Activated CD4-positive, alpha-beta memory T cell treated with anti-CD3 and anti-CD28 coated beads, Interleukin-2, amount 10 ng/mL, durations not matched to agents 7 days and 5 days (primary cell): ENCODE measurements around the gene ALS2. TPM values are rescaled to one million over a fixed set of nuclear protein-coding genes. Genes with fewer than 3 reads are reported as not detected.

Experiments used
- CTCF ChIA-PET: fragments of 350-600 bp; sonication (Branson Sonifier 250); formaldehyde crosslinking; loops from one replicate; lab custom pipeline; 2021; ENCODE audit warnings: antibody characterized with exemption, inconsistent platforms; lab: Charles Lee
- POLR2A ChIA-PET: fragments of 350-600 bp; sonication (Branson Sonifier 250); formaldehyde crosslinking; loops from one replicate; lab custom pipeline; 2021; ENCODE audit warnings: antibody characterized with exemption; lab: Charles Lee
- DNase-seq: peaks from one replicate; pipeline ENCODE4 v3.0.0-alpha.2; 2020
- H3K27ac Mint-ChIP-seq: one replicate; pipeline ENCODE4 v1.8.0; 2021; ENCODE audit warnings: mild to moderate bottlenecking, mixed read lengths
- H3K27me3 Mint-ChIP-seq: one replicate; pipeline ENCODE4 v1.8.0; 2021; ENCODE audit warnings: mixed read lengths
- H3K36me3 Mint-ChIP-seq: one replicate; pipeline ENCODE4 v1.8.0; 2021; ENCODE audit warnings: low read depth, mixed read lengths
- H3K4me1 Mint-ChIP-seq: one replicate; pipeline ENCODE4 v1.8.0; 2021; ENCODE audit warnings: mixed read lengths
- H3K4me3 Mint-ChIP-seq: one replicate; pipeline ENCODE4 v1.8.0; 2021; ENCODE audit warnings: mild to moderate bottlenecking, mixed read lengths
- H3K9me3 Mint-ChIP-seq: one replicate; pipeline ENCODE4 v1.8.0; 2021; ENCODE audit warnings: mixed read lengths
- total RNA-seq, 2 experiments: library from RNA; stranded (reverse); gene quantifications; one replicate each; pipeline ENCODE4 v1.2.3, GENCODE V29; 2021

The ALS2 gene
- total RNA-seq, 2 experiments from 2014 or later, result 13.3 to 13.5 TPM

DNA sequence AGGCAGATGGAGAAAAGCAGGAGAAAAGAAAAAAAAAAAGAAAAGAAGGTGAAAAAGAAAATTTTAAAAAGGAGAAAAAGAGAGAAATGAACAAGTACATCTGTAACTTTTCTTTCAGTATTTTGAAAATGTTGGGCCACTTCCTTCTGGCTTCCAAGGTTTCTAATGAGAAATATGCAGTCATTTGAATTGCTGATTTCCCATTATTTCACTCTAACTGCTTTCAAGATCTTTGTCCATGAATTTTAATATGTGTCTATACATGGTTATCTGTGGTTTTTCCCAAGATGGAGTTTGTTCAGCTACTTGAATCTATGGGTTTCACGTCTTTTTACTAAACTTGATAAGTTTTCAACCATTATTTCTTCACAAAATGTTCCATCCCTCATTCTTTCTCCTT is 68.0 kb downstream of the ALS2 start:
- Mint-ChIP-seq H3K4me1 (no peaks in the 10 kb centered on the region), H3K27me3 (no peaks in the 10 kb centered on the region), H3K36me3 (peaks cover 18% of the 10 kb centered on the region), H3K4me3 (no peak overlapping the region), H3K27ac (no peak overlapping the region), H3K9me3 (no peaks in the 10 kb centered on the region)
- ChIA-PET CTCF (no interaction called here), POLR2A (no interaction called here)
- no peak for DNase-seq

DNA sequence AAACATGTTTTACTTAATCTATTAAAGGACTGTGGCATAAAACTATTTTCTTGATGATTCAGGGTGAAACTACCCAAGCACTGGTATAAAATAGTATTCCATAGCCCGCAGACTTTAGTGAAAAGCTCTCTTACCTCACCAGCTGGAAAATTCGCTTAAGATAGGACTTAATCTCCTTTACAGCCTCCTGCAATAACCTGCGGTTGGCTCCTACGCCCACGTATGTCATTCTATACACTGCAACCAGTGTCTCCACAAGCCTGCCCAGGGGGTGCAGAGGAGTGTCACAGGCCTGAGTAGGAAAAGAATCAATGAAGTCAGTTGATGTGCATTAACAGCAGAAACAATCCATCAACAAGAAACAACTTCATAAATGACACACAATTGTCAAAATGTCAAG is 71.0 kb downstream of the ALS2 start:
- Mint-ChIP-seq H3K36me3 (peaks cover 14% of the 10 kb centered on the region), H3K9me3 (no peaks in the 10 kb centered on the region), H3K4me3 (no peak overlapping the region), H3K27ac (no peak overlapping the region), H3K27me3 (no peaks in the 10 kb centered on the region), H3K4me1 (no peaks in the 10 kb centered on the region)
- POLR2A ChIA-PET, result no interaction called here
- CTCF ChIA-PET, result no interaction called here
- DNase-seq, result no peak

DNA sequence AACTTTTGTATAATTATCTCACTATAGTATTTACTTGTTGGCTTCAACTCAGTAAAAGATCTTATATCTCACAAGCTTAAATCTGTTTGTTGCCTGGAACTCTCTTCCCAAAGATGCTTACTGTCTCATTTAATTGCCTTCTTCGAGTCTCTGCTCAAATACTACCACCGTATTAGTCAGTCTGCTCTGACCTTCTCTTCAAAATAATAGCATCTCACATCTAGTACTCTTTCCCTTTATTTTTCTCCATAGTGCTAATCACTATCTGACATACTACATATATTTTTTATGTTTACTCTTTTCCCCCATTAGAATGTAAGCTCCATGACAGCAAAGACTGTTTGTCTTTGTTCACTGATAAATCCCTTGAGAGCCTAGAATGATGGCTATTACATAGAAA is 71.7 kb downstream of the ALS2 start:
- peaks cover 3% of the 10 kb centered on the region for H3K4me1 Mint-ChIP-seq
- CTCF ChIA-PET, result no interaction called here
- no peaks in the 10 kb centered on the region for H3K27me3 Mint-ChIP-seq
- H3K36me3 Mint-ChIP-seq, result peaks cover 14% of the 10 kb centered on the region
- H3K27ac Mint-ChIP-seq, result no peak overlapping the region
- no peaks in the 10 kb centered on the region for H3K9me3 Mint-ChIP-seq
- POLR2A ChIA-PET, result no interaction called here
- DNase-seq, result no peak
- H3K4me3 Mint-ChIP-seq, result no peak overlapping the region

DNA sequence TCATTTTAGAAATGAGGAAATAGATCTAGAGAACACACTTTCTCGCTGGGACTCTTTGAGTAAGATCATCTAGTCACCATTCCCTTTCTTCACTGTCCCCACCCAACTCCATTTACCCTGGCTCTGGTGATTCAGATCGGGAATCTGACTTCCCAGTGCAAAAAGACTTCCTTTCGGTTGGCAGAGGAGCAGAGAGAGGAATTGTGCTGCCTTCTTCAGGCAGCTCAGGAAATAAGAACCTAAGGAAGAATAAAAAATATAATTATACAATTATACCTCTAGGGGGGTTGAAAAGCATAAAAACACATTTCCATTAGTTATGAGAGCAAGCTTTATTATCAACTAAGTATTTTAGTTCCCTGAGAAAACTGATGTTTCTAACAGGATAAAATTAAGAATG is 73.0 kb downstream of the ALS2 start:
- Mint-ChIP-seq H3K27me3 (no peaks in the 10 kb centered on the region), H3K4me3 (no peak overlapping the region), H3K36me3 (peaks cover 10% of the 10 kb centered on the region), H3K27ac (no peak overlapping the region), H3K4me1 (peaks cover 3% of the 10 kb centered on the region), H3K9me3 (no peaks in the 10 kb centered on the region)
- ChIA-PET CTCF (no interaction called here), POLR2A (no interaction called here)
- no peak for DNase-seq

DNA sequence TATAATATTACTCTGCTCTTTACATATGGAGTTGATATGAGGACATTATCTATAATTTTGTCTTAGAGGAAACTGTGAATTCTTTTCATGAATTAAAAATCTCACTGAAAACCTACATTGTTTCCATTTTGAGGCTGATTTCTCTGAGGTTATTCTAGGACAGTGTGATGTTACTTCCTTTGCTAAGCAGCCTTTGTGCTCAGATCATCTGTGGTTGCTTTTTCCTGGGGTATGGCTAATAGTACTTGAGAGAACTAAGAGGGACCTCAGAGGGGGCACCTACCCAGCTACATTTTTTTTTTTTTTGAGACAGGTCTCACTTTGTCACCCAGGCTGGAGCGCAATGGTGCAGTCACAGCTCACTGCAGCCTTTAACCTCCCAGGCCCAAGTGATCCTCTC is 73.6 kb downstream of the ALS2 start:
- H3K9me3 Mint-ChIP-seq, result no peaks in the 10 kb centered on the region
- CTCF ChIA-PET, result no interaction called here
- POLR2A ChIA-PET, result no interaction called here
- peaks cover 3% of the 10 kb centered on the region for H3K4me1 Mint-ChIP-seq
- no peak for DNase-seq
- H3K4me3 Mint-ChIP-seq, result no peak overlapping the region
- no peaks in the 10 kb centered on the region for H3K27me3 Mint-ChIP-seq
- H3K27ac Mint-ChIP-seq, result no peak overlapping the region
- peaks cover 7% of the 10 kb centered on the region for H3K36me3 Mint-ChIP-seq

DNA sequence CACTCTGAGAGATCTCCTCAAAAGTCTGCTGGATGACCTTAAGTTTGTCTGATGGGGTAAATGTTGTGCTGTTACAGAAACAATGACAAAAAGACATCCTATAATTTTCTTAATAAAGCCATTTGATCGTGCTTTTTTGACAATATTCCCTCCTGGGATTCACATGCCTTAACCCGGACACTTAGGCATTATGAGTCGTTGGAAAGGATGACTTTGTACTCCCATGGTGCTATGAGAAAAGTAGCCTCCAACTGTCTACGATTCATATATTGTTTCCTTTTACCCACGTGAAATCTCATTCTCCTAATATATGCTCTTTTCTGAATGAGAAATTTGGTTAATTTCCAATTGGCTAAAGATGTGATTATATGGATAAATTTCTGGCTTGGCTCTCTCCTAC is 76.2 kb downstream of the ALS2 start:
- no peak for DNase-seq
- CTCF ChIA-PET, result no interaction called here

DNA sequence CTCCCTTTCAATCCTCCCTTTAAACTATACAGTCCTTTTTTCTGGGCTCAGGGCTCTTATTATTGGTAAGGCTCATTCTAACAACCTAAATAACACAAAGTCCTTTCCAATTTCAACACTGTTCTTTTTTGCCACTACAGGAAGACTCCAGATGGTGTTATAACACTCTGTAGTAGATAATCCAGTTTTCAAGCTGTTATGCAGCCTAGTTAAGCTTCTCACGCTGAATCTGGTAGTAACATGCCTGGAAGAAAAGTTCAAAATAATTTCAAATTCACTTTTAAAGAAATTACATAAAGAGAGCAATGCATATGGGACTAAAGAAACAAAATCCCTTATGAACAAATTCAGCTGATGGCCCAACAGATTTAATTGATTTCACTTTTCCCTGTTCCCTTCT is 79.1 kb downstream of the ALS2 start:
- H3K36me3 Mint-ChIP-seq, result peaks cover 7% of the 10 kb centered on the region
- ChIA-PET POLR2A (no interaction called here), CTCF (no interaction called here)
- no peaks in the 10 kb centered on the region for H3K9me3 Mint-ChIP-seq
- no peak for DNase-seq
- H3K4me3 Mint-ChIP-seq, result no peak overlapping the region
- no peak overlapping the region for H3K27ac Mint-ChIP-seq
- H3K27me3 Mint-ChIP-seq, result no peaks in the 10 kb centered on the region
- H3K4me1 Mint-ChIP-seq, result peaks cover 13% of the 10 kb centered on the region

More for the DNA sequence above, 76.2 kb downstream of the ALS2 start:
- H3K4me1 Mint-ChIP-seq, result peaks cover 3% of the 10 kb centered on the region
- POLR2A ChIA-PET, result no interaction called here
- H3K27ac Mint-ChIP-seq, result no peak overlapping the region
- no peak overlapping the region for H3K4me3 Mint-ChIP-seq
- H3K36me3 Mint-ChIP-seq, result peaks cover 7% of the 10 kb centered on the region
- no peaks in the 10 kb centered on the region for H3K27me3 Mint-ChIP-seq
- no peaks in the 10 kb centered on the region for H3K9me3 Mint-ChIP-seq

DNA sequence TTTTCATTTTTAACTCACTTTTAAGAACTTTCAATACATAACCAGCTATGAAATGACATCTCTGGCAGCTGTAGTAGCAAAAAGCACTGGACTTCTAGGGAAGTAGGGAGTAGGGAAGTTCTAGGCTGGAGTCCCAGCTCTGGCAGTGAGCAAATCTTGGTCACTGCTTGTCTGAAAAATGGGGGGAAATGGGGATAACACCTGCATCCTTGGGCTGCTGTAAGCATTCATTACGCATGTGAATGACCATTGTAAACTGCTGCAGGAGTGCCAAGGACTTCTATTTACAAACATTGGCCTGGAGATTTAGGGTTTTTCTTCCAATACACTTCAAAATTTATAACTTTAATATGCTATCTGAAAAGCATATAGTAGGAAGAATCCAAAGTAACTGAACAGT is 81.3 kb downstream of the ALS2 start:
- POLR2A ChIA-PET, result no interaction called here
- CTCF ChIA-PET, result interaction anchor here (1.1 kb wide), 1 partner anchor 81 kb away, joined by 3 read pairs; the partner anchor contains the start of gene ALS2
- H3K4me3 Mint-ChIP-seq, result no peak overlapping the region
- no peak overlapping the region for H3K27ac Mint-ChIP-seq
- peaks cover 13% of the 10 kb centered on the region for H3K4me1 Mint-ChIP-seq
- H3K9me3 Mint-ChIP-seq, result no peaks in the 10 kb centered on the region
- H3K27me3 Mint-ChIP-seq, result no peaks in the 10 kb centered on the region
- peaks cover 4% of the 10 kb centered on the region for H3K36me3 Mint-ChIP-seq
- DNase-seq, result no peak

DNA sequence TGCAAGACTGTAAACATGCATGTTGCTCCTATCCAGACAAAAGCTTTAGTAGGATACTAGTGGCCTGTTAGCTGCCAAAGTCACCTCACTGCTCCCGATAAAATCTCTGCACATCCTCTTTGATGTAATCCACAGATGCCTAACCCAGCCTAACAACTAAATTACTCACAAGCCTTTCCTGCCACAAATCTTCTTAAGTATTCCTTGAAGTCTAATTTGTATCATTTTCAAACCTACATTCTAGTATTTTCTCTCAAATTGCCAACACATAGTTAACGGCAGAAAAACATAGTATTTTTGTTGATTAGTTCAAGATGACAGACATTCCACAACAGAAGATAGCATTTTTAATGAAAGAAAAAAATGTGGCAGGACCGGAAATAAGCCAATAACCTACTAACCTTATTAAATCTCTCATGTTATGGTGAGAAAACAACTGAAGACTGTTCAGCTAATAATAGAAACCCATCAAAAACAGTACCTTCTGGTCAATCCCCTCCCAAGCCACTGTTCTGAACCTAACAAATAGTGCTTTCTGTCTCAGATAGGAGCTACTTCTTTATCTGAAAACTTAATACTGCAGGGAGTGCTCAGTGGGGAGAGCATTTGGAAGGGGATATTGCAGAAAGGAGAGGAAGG is 82.0 kb downstream of the ALS2 start, which contains the start of gene MPP4:
MPP4 (minus strand) TSS at position 57 of the 639 bp plus-strand sequence. CDS start 4,690 bp downstream, outside the sequence.
- Mint-ChIP-seq H3K36me3 (no peaks in the 10 kb centered on the region), H3K4me1 (peaks cover 9% of the 10 kb centered on the region), H3K9me3 (no peaks in the 10 kb centered on the region), H3K27ac (no peak within 1 kb of the TSS), H3K27me3 (no peaks in the 10 kb centered on the region), H3K4me3 (no peak within 1 kb of the TSS)
- DNase-seq, result no peak
- ChIA-PET CTCF (interaction anchor here (1.1 kb wide), 1 partner anchor 82 kb away, joined by 3 read pairs; the partner anchor contains the start of gene ALS2), POLR2A (no interaction called here)

DNA sequence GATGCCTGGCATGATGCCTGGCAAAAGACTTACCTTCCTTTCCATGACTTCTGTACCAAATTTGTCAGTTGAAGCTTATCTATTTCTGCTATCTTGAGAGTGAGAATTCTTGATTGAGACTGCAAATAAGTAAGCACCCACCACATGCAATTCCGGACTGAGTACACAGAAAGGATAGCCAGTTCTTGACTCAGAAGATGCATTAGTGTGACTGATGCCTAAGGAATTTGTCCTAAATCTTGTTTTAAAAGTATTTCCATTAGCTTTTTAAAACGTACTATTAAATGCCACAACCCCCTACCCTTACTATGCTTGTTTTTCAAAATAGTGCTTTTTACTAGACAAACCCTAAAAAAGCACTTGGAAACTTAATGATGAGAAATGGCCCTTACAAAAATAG is 82.8 kb downstream of the ALS2 start:
- H3K27ac Mint-ChIP-seq, result no peak overlapping the region
- H3K4me3 Mint-ChIP-seq, result no peak overlapping the region
- H3K27me3 Mint-ChIP-seq, result no peaks in the 10 kb centered on the region
- H3K4me1 Mint-ChIP-seq, result peaks cover 9% of the 10 kb centered on the region
- H3K36me3 Mint-ChIP-seq, result no peaks in the 10 kb centered on the region
- H3K9me3 Mint-ChIP-seq, result no peaks in the 10 kb centered on the region
- ChIA-PET POLR2A (no interaction called here), CTCF (no interaction called here)
- no peak for DNase-seq

DNA sequence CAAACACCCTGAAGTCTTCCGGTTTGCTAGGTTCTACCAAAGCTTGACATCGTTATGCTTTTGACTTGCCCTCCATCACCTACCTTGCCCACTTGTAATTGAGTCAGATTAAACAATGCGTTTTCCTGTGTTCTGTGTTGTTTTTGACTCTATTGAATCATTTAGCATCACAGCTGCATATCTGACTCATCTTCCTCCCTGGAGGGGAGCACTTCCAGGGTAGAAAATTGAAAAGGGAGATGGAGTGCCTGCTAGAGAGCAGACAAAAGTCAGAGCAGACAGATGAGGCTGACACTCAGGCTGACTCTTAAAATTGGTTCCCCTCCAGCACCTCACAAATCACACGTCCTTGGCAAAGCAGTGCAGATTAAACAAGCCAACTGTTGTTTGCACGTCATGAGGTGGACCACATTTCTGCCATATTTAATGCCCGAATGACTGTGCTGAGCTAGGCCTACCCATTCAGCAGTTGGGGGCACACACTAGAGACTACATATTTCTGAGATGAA is 84.5 kb downstream of the ALS2 start:
- no peaks in the 10 kb centered on the region for H3K9me3 Mint-ChIP-seq
- no peak overlapping the region for H3K4me3 Mint-ChIP-seq
- no peak overlapping the region for H3K27ac Mint-ChIP-seq
- peaks cover 9% of the 10 kb centered on the region for H3K4me1 Mint-ChIP-seq
- DNase-seq, result no peak
- no peaks in the 10 kb centered on the region for H3K36me3 Mint-ChIP-seq
- H3K27me3 Mint-ChIP-seq, result no peaks in the 10 kb centered on the region
- ChIA-PET CTCF (no interaction called here), POLR2A (no interaction called here)

DNA sequence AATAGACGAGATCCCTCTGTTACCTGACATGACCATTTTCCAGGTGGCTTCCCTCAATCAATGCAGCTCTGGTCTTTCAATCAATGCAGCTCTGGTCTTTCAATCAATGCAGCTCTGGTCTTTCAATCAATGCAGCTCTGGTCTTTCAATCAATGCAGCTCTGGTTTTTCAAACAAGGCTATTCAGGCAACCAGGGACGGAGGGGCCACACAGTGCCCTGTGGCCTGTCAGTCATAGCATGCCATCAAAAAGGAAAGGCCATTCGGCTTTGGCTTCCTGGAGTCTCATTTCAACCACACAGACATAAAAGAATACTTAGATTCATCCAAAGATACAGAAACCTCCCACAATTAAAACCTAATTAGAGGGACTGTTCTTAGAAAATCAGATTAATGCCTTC is 95.6 kb downstream of the ALS2 start:
- Mint-ChIP-seq H3K4me1 (no peaks in the 10 kb centered on the region), H3K36me3 (no peaks in the 10 kb centered on the region), H3K9me3 (no peaks in the 10 kb centered on the region), H3K27me3 (peaks cover 22% of the 10 kb centered on the region), H3K4me3 (no peak overlapping the region), H3K27ac (no peak overlapping the region)
- ChIA-PET CTCF (no interaction called here), POLR2A (no interaction called here)
- no peak for DNase-seq

DNA sequence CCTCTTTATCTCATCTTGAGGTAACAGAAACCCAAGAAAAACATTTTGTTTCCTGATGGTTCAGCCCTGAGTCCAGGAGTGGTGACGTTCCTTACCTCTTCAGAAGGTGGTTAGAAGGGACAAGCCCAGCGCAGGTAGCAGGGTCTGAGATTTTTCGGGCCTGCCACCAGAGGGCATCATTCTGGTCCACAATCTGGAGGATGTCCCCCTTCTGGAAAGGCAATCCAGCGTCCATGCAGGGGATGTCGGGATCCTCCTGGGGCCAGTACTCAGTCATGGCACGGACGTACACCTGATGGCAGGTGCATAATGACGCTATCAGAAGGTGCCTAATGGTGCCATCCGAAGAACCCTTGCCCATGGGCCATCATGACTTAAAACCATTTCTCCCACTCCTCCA is 100.0 kb downstream of the ALS2 start:
- H3K27me3 Mint-ChIP-seq, result peaks cover 4% of the 10 kb centered on the region
- H3K27ac Mint-ChIP-seq, result no peak overlapping the region
- H3K9me3 Mint-ChIP-seq, result no peaks in the 10 kb centered on the region
- CTCF ChIA-PET, result interaction anchor here (1.0 kb wide), 1 partner anchor 12 kb away, joined by 3 read pairs; no protein-coding TSS in a partner anchor
- DNase-seq, result no peak
- no peaks in the 10 kb centered on the region for H3K36me3 Mint-ChIP-seq
- no peak overlapping the region for H3K4me3 Mint-ChIP-seq
- H3K4me1 Mint-ChIP-seq, result no peaks in the 10 kb centered on the region
- POLR2A ChIA-PET, result no interaction called here

DNA sequence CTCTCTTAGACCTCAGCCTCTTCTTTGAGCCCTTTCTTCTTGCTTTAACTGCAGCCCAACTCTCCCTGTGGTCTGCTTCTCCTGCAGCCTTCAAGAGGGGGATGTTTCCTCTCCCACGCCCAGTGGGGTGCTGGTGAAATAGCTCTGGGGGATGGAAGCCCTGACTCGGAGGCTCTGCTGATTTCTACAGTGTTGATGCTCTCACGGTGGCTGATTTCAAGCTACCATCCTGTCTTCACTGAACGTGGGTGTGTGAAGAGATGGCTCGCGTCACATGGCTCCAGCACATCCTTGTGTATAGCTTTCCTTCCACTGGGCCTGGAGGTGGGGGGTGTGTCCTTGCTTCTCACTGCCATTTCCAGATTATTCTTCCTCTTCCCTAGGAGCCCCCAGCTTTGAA is 102.3 kb downstream of the ALS2 start:
- no peak overlapping the region for H3K27ac Mint-ChIP-seq
- ChIA-PET CTCF (no interaction called here), POLR2A (no interaction called here)
- no peak overlapping the region for H3K4me3 Mint-ChIP-seq
- H3K27me3 Mint-ChIP-seq, result peaks cover 4% of the 10 kb centered on the region
- H3K4me1 Mint-ChIP-seq, result peaks cover 14% of the 10 kb centered on the region
- no peaks in the 10 kb centered on the region for H3K9me3 Mint-ChIP-seq
- H3K36me3 Mint-ChIP-seq, result no peaks in the 10 kb centered on the region
- no peak for DNase-seq
